GM23338 (cell line): Measurements from ENCODE around the gene HOATZ. TPM values are rescaled to one million over a fixed set of nuclear protein-coding genes. Genes with fewer than 3 reads are reported as not detected.

ENCODE experiments used
- ATAC-seq: fragments of 200-7000 bp; cut with Tn5 transposase; 3 replicates; pipeline ENCODE4 v1.9.1; 2020
- DNase-seq: peaks from one replicate; pipeline ENCODE4 v3.0.0-alpha.2; 2015; ENCODE audit warnings: low spot score
- H2AFZ ChIP-seq: fragments of 200-600 bp; sonication (generic); 2 replicates; pipeline ENCODE4 v1.8.0; 2016; ENCODE audit warnings: antibody characterized with exemption, mild to moderate bottlenecking, moderate library complexity
- H3F3A ChIP-seq: fragments of 200-600 bp; sonication (generic); replicated peaks from 2 replicates; pipeline ENCODE4 v1.8.0; 2017; ENCODE audit warnings: antibody characterized with exemption, mixed run types, low read depth
- H3K27ac ChIP-seq: fragments of 200-600 bp; sonication (generic); 2 replicates; pipeline ENCODE4 v1.6.1; 2016; ENCODE audit warnings: low read depth
- H3K27me3 ChIP-seq: fragments of 200-600 bp; sonication (generic); 2 replicates; pipeline ENCODE4 v1.8.0; 2016; ENCODE audit warnings: mild to moderate bottlenecking, mixed run types, moderate library complexity; ENCODE audit not compliant: insufficient read depth
- H3K36me3 ChIP-seq: fragments of 200-600 bp; sonication (generic); 2 replicates; pipeline ENCODE4 v1.8.0; 2016; ENCODE audit warnings: mild to moderate bottlenecking; ENCODE audit not compliant: insufficient read depth
- H3K4me1 ChIP-seq: fragments of 200-600 bp; sonication (generic); 2 replicates; pipeline ENCODE4 v1.8.0; 2016; ENCODE audit warnings: mild to moderate bottlenecking, moderate library complexity; ENCODE audit not compliant: insufficient read depth
- H3K4me2 ChIP-seq: fragments of 200-600 bp; sonication (generic); 2 replicates; pipeline ENCODE4 v1.7.1; 2017; ENCODE audit warnings: mixed run types
- H3K4me3 ChIP-seq: fragments of 200-600 bp; sonication (generic); 2 replicates; pipeline ENCODE4 v1.6.1; 2016; ENCODE audit warnings: mixed run types
- H3K79me2 ChIP-seq: fragments of 200-600 bp; sonication (generic); replicated peaks from 2 replicates; pipeline ENCODE4 v1.8.0; 2017; ENCODE audit warnings: mild to moderate bottlenecking; ENCODE audit not compliant: insufficient read depth
- H3K9me2 ChIP-seq: fragments of 200-600 bp; sonication (generic); 2 replicates; pipeline ENCODE4 v1.8.0; 2017; ENCODE audit not compliant: insufficient read depth
- H4K20me1 ChIP-seq: fragments of 200-600 bp; sonication (generic); replicated peaks from 2 replicates; pipeline ENCODE4 v1.8.0; 2017; ENCODE audit warnings: mild to moderate bottlenecking; ENCODE audit not compliant: insufficient read depth
- H3K27ac Mint-ChIP-seq: 2 replicates; pipeline ENCODE4 v1.8.0; 2020; ENCODE audit warnings: inconsistent platforms, mild to moderate bottlenecking, moderate library complexity, mixed read lengths
- H3K27me3 Mint-ChIP-seq: 3 replicates; pipeline ENCODE4 v1.8.0; 2022; ENCODE audit warnings: low read depth, mild to moderate bottlenecking, moderate library complexity, mixed read lengths, inconsistent platforms; ENCODE audit not compliant: insufficient read depth, poor library complexity
- H3K36me3 Mint-ChIP-seq: 3 replicates; pipeline ENCODE4 v1.8.0; 2021; ENCODE audit warnings: low read depth, mild to moderate bottlenecking, inconsistent platforms, moderate library complexity, mixed read lengths
- H3K4me1 Mint-ChIP-seq: 3 replicates; pipeline ENCODE4 v1.8.0; 2020; ENCODE audit warnings: mild to moderate bottlenecking, inconsistent platforms, mixed read lengths
- H3K4me3 Mint-ChIP-seq: 3 replicates; pipeline ENCODE4 v1.8.0; 2021; ENCODE audit warnings: moderate library complexity, mild to moderate bottlenecking, inconsistent platforms, mixed read lengths
- H3K9me3 Mint-ChIP-seq: 3 replicates; pipeline ENCODE4 v1.8.0; 2020; ENCODE audit warnings: moderate library complexity, mild to moderate bottlenecking, inconsistent platforms, mixed read lengths
- EZH2phosphoT487 ChIP-seq: fragments of 200-600 bp; sonication (generic); IDR thresholded peaks from one replicate; pipeline ENCODE4 v1.8.1; 2018; ENCODE audit warnings: antibody characterized with exemption; ENCODE audit not compliant: unreplicated experiment
- REST ChIP-seq: IDR thresholded peaks from one replicate; pipeline ENCODE4 v1.6.1; 2018; ENCODE audit warnings: antibody characterized with exemption; ENCODE audit not compliant: unreplicated experiment
- ZNF462 ChIP-seq: fragments of 250-450 bp; sonication (Bioruptor Pico); IDR thresholded peaks from 2 replicates; pipeline ENCODE4 v1.5.0; 2020; ENCODE audit warnings: mild to moderate bottlenecking, moderate library complexity
- polyA plus RNA-seq: library from polyadenylated mRNA; unstranded; fragments of >200 nt; fragmentation: Nextera tagmentation; extraction: Ambion mirVana; gene quantifications from 2 replicates; pipeline ENCODE4 v1.2.1, GENCODE V29; 2016
- total RNA-seq: library from RNA; depleted of rRNA; stranded (reverse); fragments of >200 nt; shearing (Covaris generic); gene quantifications from 2 replicates; pipeline ENCODE4 v1.2.3, GENCODE V29; 2014

The HOATZ gene
- total and polyA plus RNA-seq, 2 experiments from 2014 or later: not detected

- Histone ChIP-seq H3K79me2 (no peaks in the 10 kb centered on the region), H4K20me1 (0 out of 2 replicates have a peak, but pooled peaks cover 2% of the 10 kb centered on the region), H3K4me1 (peaks cover 23% of the 10 kb centered on the region), H3K36me3 (no peaks in the 10 kb centered on the region), H2AFZ (no peak overlapping the region), H3K4me2 (peak overlapping the region; percentile 58), H3K9me2 (no peaks in the 10 kb centered on the region), H3F3A (0 out of 2 replicates have a peak, but pooled peaks cover 3% of the 10 kb centered on the region), H3K27ac (no peak overlapping the region; the same call in 1 of the 2 replicates), H3K4me3 (no peak overlapping the region), H3K27me3 (no peaks in the 10 kb centered on the region)
- Mint-ChIP-seq H3K36me3 (no peaks in the 10 kb centered on the region), H3K27ac (no peak overlapping the region), H3K9me3 (no peaks in the 10 kb centered on the region), H3K27me3 (no peaks in the 10 kb centered on the region), H3K4me1 (peaks cover 22% of the 10 kb centered on the region), H3K4me3 (no peak overlapping the region)
- TF ChIP-seq ZNF462 (CRISPR knock-in tag): no peak
- no peak for TF ChIP-seq REST
- TF ChIP-seq EZH2phosphoT487: no peak
- ATAC-seq (peak; percentile 64), DNase-seq (no peak)
Measured at GRCh38 chr11:111549196-111549868, 34.8 kb downstream of the HOATZ start.
